Hematopoietic multipotent progenitor cell treated with erythropoietin and hydrocortisone succinate and interleukin-3 and kit ligand, for 17 days (in vitro differentiated cells): ENCODE results near the gene MTARC2.

Source experiments
- DNase-seq: peaks from one replicate; pipeline ENCODE4 v3.0.0-alpha.2; 2015; ENCODE audit warnings: low spot score

Gene MTARC2

DNA sequence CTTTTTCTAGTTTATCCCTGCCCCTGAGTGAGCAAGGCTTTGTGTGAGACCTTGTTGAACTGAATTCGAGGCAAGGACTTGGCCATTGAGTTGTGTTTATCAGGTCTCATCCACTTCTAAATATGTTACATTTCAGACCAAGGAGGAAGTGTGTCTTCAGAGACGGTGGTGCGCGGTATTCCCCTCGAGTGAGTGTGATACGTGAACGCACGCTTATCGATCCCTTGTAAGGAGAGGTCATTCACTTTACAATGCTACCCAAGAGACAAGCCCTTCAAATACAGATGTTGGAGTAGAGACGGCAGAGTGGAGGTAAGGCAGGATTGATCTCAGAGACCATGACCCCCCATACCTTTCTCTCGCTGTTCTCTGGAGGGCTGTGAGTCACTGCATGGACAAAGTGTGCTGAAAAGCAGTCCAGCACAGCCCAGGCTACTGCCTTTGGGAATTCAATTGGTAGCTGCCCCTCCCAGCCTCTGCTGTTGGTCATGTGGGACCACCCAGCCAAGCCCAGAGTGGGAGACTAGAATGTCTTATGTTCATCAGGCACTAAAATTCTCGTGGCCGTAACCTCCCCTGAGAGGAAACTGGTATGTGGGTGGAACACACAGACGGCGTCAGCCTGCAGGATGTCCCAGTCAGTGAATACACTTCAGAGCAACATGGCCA lies 22.3 kb downstream of the MTARC2 start:
- no peak for DNase-seq

DNA sequence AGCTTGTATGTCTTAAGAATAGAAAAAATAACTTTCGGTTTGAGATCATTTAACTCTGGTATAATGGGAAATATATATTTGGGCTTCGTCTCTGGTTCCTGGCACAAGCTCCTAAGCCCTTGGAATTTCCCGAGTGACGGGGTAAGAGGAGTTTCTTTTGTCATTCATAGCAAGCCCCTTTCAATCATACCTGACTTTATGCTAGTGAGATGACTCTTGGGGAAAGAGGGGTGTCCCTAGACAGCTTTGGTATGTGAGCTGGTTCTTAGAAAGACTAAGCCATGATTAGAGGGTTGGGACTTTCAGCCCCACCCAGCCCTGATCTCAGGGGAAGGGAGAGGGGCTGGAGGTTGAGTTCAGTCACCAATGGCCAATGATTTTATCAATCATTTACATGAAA lies 24.7 kb downstream of the MTARC2 start:
- DNase-seq: no peak

DNA sequence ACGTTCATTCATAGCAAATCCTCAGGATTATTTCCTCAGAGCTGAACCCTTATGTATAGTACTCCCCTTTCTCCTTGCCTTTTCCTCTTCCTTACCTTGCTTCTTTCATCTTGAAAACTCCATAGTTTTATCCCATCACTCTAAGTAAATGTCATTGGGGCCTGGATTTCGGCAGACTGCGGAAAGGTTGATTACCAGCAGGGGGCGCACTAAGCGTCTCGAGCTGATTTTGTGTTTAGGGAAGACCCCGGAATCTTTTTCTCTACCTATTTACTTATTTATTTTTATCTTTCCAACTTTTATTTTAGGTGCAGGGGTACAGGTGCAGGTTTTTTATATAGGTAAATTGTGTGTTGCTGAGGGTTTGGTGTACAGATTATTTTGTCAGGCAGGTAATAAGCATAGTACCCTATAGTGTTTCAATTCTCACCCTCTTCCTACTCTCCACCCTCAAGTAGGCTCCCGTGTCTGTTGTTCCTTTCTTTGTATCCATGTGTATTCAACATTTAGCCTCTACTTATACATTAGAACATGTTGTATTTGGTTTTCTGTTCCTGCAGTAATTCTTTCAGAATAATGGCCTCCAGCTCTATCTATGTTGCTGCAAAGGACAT lies 27.2 kb downstream of the MTARC2 start:
- peak; percentile 48 for DNase-seq

DNA sequence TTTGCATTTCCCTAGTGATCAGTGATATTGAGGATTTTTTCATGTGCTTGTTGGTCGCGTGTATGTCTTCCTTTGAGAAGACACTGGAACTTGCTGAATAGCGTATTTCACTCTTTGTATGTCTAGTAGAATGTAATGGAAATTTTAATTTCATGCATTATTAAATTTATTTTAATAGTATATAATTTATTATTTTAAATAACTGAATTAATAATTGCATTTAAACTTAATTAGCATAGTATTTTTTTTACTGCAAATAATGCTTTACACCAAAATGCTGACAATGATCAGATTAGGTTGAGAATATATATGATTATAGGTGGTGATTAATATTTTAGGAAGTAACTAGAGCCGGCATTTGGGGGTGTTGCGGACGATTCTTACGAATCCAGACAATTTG lies 28.1 kb downstream of the MTARC2 start:
- DNase-seq: no peak

DNA sequence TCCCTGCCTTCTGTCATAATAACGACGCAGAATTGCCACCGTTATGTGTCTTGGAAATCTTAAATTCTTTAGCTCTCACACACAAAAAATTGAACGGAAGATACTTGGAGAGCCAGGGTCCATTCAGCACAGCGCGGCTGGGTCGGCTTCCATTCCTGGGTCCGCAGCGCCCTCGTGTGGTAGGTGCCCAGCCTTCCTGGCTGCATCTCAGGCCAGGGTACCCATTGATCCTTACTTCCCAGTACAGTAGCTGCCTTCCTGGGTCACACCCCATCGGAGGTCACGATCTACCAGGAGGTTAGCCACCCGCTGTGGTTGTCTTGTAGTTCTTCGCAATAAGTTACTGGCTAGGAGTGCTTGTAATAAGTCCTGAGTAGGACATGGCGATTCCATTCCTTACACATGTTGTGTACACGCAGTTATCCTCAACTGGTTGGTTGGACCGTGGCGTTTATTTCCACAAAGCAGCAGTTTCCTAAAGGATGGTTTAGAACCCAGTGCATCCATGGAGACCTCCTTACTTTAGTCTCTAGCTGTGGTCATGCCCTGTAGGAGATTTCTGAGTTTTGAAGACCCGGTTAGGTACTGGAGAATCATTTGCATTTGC lies 28.7 kb downstream of the MTARC2 start:
- DNase-seq: peak; percentile 51

DNA sequence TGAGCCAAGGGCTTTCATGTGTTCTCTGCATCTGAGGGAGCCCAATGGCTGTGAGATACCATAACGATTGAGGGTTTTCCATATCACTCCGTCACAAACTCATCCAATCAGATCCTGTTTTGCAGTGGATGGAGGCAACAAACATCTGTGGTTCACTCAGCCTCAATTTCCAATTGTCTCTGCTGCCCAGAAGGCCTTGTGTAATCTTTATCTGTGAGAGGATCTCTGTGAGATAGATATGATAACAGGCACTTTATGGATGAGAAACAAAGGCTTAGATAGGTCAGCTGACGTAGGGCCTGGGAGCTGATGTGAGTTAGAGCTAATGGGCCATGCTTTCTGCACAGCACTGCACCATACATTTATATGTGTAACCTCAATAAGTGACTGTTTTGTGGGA lies 35.3 kb downstream of the MTARC2 start:
- DNase-seq: no peak

DNA sequence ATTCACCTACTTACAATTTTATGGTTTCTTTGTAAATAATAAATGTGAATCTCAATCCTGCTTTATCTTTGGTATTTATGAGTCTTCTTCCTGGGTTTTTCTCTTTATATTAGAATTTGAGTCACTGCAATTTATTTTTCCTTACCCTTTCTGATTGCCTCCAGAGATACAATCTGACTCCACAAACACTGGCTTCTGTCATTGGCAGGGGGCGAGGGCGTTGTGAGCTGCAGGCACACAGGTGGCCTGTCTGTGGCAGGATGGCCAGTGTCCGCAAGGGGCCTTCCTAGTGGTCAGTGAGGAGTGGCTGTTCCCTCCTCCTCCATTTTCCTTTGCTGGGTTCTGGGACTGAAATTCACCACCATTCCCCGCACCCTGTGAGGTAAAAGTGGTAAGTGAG lies 36.6 kb downstream of the MTARC2 start:
- DNase-seq: no peak

DNA sequence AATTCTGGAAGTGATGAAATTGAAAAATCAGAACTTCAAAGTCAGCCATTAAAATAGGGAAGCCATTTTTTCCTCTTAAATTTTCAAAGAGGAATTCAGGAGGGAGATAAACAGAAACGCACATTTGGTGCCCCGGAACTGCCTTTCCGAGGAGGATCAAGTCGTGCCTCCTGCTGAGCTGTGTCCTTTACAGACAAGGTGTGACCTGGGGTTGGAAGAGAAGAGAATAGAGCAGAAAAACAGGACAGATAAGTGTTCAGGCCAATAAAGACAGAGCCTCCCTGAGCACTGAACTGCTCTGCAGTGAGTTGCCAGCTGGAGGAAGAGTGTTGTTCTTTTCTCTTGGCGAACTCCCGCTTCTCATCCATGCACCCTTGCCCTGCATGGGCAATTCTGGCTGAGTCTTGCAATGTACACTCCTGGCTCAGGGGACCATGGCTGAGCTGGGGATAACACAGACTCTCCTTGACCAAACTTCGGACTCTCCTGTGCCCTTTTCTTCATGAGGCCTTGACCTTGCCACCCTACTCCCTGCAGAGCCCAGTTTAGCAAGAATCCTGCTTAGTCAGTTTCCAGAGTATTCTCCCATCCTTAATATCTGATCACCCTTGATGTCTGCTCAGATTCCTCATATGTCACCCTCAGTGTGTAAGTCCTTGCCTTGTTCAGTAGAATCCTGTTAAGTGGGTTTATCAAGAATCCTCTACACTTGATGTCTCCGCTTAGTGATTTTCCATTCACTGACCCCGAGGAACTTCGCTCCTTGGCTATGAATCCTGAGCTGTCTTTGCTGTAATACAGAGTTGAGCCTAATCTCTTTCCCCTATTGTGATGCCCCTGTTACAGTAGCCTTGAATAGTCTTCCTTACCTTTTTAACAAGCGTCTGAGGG lies 37.3 kb downstream of the MTARC2 start:
- no peak for DNase-seq

DNA sequence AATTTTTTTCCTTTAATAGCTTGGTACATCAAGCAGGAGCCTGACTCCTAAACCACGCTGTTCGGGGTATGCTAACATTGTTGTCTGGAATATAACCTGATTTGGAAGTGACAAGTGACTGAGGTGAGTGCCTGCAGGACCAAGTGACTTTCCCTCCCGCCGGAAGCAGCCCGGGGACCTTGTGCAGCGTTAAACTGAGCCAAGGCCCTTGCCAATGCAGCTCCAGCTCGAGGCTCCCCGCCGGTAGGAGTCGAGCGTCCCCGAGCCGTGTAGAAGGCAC lies 37.9 kb downstream of the MTARC2 start:
- no peak for DNase-seq

DNA sequence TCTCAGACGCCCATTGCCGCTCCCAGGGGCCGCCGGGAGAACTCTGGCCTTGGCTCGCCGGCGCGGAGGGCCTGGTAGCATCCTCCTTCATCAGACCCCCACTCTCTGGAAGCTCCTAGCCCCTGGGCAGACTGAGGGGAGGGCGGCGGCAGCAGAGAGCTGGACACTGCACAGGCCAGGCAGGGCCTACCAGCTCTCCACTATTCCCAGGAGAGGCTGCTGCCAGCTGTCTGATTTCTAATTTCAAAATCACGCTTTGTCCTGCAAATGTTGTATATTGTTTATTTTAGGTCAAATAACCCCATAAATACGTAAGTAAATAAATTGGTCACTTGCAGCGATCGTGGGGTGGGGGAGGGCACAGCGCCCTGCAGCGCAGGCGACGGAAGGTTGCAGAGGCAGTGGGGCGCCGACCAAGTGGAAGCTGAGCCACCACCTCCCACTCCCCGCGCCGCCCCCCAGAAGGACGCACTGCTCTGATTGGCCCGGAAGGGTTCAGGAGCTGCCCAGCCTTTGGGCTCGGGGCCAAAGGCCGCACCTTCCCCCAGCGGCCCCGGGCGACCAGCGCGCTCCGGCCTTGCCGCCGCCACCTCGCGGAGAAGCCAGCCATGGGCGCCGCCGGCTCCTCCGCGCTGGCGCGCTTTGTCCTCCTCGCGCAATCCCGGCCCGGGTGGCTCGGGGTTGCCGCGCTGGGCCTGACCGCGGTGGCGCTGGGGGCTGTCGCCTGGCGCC lies 38.4 kb downstream of the MTARC2 start, which contains the start of gene MTARC1:
Gene MTARC1 (plus strand): TSS at position 577 of the 732 bp plus-strand sequence. CDS start 32 bp downstream, at position 609.
- no peak for DNase-seq

DNA sequence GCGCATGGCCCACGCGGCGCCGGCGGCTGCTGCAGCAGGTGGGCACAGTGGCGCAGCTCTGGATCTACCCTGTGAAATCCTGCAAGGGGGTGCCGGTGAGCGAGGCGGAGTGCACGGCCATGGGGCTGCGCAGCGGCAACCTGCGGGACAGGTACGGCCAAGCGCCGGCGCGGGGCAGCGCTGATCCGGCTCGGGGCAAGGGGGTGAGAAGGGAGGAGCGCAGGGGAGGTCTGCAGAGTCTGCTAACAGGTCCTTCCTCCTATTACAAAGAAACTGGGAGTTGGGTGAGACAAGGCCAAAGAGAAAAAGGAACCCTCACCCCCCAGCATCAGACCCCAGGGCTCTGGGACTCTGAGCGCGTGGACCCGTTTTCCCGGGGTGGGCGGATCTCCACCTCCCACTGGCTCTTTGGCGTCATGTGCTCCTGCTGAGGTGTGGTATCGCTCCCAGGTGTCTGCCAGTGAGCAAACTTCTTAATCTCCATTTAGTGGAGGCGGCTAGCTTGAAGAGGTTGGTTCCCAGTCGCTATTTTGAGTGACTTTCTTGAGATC lies 39.0 kb downstream of the MTARC2 start:
- no peak for DNase-seq

DNA sequence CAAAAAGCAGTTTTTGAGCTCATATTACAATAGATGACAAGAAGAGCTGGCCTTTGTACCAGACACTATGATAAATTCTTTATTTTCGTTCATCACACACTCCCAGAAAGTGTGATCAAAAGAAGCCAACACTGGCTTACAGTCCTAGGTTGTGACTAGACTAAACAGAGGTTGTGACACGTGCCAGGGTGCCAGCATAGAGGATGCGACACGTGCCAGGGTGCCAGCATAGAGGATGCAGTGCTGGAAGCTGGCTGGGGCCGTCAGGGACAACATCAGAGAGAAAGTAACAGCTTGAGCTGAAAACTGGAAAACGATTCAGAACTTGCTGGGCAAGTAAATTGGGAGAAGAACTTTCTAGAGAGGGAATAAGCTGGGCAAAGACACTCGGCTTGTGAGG lies 40.8 kb downstream of the MTARC2 start:
- DNase-seq: no peak

DNA sequence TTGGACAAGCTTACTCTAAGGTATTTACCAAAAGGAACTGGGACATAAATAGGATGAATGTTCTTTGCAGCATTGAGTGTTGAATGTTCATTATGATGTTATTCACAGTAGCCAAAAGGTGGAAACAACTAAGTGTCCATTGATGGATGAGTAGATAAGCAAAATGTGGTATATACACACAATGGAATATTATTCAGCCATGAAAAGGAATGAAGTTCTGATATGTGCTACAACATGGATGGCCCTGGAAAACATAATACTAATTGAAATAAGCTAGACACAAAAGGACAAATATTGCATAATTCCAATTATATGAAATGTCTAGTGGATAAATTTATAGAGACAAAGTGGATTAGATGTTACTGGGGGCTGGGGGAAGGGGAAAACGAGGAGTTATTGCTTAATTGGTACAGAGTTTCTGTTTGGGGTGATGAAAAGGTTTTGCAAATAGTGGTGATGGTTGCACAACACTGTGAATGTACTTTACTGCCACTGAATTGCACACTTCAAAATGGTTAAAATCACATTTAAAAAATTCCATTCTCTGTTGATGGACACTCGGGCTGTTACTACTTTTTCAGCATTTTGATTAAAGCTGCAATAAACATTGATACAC lies 41.5 kb downstream of the MTARC2 start:
- no peak for DNase-seq

DNA sequence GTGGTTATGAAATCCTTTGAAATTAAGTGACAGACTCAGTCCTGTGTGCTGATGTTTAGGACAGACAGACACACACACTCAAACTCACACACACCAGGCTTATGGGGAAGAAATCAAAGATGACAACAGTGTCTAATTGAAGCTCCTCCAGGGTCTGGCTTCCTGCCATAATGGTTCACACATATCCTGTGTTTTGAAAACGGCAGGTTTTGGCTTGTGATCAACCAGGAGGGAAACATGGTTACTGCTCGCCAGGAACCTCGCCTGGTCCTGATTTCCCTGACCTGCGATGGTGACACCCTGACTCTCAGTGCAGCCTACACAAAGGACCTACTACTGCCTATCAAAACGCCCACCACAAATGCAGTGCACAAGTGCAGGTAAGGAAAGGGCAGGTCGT lies 43.2 kb downstream of the MTARC2 start:
- DNase-seq: no peak

DNA sequence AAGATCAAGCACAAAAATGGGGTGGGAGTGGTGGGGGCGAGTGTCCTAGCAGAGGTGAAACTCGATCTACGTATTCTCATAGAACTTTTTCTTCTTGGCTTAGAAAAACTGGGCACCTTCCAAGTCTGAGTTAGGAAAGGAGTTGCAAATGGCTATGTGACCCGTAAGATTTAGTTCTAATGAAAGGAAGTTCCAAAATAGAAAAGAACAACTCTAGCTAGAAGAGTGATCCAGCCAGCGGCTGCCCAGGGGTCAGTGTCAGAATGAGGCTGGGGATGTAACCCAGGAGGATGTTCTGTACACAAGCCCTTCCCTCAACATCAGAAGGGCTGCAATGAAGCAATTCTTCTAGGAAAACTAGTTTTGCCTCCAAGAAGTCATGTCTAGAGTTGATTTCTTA lies 43.8 kb downstream of the MTARC2 start:
- DNase-seq: no peak

DNA sequence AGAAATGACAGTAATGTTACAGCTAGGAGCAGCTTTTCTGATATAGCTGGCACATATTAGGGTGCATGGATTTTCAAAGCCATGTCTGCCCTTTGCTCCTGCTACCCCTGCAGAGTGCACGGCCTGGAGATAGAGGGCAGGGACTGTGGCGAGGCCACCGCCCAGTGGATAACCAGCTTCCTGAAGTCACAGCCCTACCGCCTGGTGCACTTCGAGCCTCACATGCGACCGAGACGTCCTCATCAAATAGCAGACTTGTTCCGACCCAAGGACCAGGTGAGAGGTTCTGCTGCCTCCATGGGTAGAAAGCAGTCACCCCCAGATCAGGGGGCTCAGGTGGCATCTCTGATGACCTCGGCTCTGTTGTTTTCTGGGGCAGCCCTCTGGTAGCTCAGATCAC lies 48.4 kb downstream of the MTARC2 start:
- no peak for DNase-seq

DNA sequence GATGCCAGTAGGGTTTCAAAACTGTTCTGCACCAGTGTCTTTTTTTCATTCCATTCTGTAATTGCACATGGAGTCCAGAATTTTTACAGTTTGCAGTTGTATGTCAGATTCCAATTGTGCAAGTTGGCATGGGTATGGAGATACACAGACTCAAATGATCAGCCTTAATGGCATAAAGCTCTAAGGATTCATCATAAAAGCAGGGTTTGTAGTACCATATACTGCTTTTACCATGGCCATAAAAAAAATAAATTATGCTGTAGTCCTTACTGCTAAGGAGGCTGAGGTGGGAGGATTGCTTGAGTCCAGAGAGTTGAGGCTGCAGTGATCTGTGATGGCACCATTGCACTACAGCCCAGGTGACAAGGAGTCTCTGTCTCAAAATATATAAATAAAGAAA lies 48.9 kb downstream of the MTARC2 start:
- no peak for DNase-seq

DNA sequence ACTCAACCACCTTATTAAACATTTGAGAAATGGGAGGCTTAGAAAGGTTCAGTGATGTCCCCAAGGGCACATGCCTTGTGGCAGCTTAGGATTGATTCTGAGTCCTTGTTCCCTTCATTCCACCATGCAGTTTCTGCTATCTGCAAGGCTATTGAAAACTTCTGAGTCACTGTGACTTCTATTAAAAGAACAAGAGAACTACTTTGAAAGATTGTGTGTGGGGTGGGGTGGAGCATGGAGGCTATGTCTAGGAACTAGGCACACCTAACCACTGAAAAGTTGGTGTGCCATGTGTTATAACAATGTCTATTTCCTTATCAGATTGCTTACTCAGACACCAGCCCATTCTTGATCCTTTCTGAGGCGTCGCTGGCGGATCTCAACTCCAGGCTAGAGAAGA lies 49.4 kb downstream of the MTARC2 start:
- no peak for DNase-seq

DNA sequence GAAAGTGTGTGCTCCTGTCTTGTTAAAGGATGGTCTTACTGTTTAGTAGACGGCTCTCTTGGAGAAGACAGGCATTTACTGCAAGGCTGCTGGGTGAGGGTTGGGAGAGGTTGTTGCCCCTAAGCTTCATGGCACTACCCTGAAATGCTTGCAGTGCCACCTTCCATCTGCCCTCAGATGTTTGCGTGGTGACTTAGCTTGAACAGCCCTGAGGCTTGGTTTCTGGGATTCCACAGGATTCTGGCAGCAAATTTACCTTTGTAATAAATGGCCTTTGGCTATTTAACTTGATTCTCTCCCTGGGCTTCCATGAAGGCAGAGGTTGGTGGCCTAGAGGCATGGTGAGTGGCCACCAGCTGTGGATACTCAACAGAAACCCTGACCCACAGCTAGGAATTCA lies 50.2 kb downstream of the MTARC2 start:
- no peak for DNase-seq

DNA sequence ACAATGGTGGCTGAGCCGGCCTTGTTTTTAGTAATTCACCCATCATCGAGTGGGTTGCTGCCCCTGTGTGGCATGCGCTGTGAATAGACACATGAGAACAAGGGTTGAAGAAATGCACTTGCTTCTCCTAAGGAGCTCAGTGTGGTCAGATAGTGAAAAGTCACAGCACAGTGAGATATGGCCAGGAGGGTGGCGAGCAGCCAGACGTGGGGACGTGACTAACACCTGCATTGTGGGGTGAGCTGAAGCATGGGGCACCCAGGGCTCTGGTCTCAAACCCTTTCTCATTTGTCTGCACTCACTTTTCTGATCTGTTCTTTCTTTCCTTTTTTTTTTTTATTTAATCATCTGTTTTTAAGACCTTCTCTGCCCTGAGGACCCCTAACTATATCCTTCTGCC lies 52.1 kb downstream of the MTARC2 start:
- no peak for DNase-seq

DNA sequence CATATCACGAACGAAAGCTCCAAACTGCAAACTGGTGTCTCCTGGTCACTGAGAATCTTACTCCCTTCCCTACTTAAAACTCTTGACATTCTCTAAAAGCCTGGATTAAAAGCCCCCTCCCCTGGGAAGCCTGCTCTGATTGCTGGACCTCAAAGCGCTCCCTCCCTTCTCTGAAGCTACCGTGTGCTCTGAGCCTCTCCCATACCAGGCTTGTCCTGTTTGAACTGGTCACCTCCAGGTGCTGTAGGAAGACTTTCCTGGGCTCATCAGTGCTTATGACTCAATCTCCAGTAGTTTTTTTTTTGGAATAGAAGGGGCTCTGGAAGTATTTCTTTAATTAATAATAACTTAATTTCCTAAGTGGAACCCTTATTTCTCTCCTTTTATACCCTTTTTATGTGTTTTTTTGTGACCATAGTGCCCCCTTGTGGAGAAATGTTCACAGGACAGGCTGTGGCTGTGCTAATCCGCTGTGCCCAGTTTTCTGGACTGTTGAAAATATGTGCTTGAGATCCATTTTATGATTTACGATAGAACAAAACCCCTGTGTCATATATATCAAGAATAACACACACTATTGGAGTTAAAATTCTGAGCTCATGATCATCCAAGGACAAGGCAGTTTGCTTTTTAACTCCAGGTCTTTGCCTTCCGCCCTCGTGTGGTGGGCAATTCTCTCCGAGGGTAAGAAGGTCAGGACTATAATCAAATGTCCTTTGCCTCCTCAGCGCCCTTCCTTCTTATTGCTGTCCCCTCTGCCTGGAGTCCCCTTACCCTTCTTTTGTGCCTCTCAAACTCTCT lies 55.5 kb downstream of the MTARC2 start:
- DNase-seq: peak; percentile 24
